ENCODE measurements around the gene BSDC1. TPM values are rescaled to one million over a fixed set of nuclear protein-coding genes. Genes with fewer than 3 reads are reported as not detected.

The BSDC1 gene
- total and polyA plus RNA-seq, 2 donors (not counting 1 experiment from before 2014, with no cell fraction given), result 42.4 to 55.5 TPM

DNA sequence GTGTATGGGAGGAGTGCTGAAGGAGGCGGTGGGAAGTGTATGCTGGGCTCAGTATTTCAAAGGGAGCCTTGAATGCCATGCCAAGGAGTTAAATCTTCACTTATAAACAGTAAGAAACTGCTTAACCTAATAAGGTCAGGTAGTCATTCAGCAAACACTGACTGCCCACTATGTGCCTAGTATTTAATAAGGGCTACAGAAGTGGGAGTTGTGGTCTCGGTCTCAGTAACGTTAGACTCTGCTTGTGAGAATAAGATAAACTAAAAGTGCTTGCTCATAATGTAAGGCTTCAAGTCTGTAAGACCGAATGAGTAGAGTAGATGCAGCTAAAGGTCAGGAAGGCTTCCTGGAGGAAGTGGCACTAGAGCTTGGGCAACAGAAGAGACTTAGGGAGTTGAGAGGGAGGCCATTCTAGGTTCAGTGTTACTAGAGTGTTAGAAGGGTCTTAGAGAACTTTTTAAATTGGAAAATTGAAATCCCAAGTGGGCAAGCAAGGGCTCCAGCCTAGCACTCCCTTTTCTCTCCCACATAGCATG is 64.2 kb downstream of the BSDC1 start:
- peaks cover 11% of the 10 kb centered on the region for H3K36me3 ChIP-seq (ENCODE audit: control insufficient read depth, insufficient read depth, low read length)
- no peaks in the 10 kb centered on the region for H3K9me3 ChIP-seq (ENCODE audit: control insufficient read depth, insufficient read depth, low read depth, low read length)
- no peaks in the 10 kb centered on the region for H4K20me1 ChIP-seq (ENCODE audit: control insufficient read depth, extremely low read depth, insufficient read depth, low read length)
- H3K4me1 ChIP-seq (ENCODE audit: control insufficient read depth, extremely low read depth, insufficient read depth, low read length), result peaks cover 2% of the 10 kb centered on the region
- no peak overlapping the region for H3K27ac ChIP-seq (ENCODE audit: insufficient read depth, low read length)
- no peaks in the 10 kb centered on the region for H3K27me3 ChIP-seq (ENCODE audit: control insufficient read depth, insufficient read depth, low read length)
- no peak for TF ChIP-seq CTCF (conservative IDR thresholded peaks at IDR 0.05 in 1 of 2, IDR thresholded peaks at IDR 0.05 in 1 of 2; ENCODE audit: low read depth in 1 of 2, low read length in 2 of 2)
- TF ChIP-seq EZH2 (IDR thresholded peaks at IDR 0.05; ENCODE audit: low read length, missing control alignments), result no peak
- H3K4me3 ChIP-seq (replicated peaks in 1 of 4; ENCODE audit: control extremely low read depth in 1 of 4, insufficient read depth in 1 of 4, low read depth in 3 of 4, low read length in 4 of 4), result no peak overlapping the region
- DNase-seq (ENCODE audit: low read depth in 2 of 2), result no peak
- H3K79me2 ChIP-seq (ENCODE audit: control insufficient read depth, insufficient read depth, low read length), result peaks cover 5% of the 10 kb centered on the region
- H3K4me2 ChIP-seq (ENCODE audit: extremely low read depth, insufficient read depth, low read length), result no peak overlapping the region
- no peak overlapping the region for H2AFZ ChIP-seq (ENCODE audit: low read length)
- H3K9ac ChIP-seq (ENCODE audit: insufficient read depth, low read length), result no peak overlapping the region

- no peaks in the 10 kb centered on the region for H4K20me1 ChIP-seq (ENCODE audit: control insufficient read depth, extremely low read depth, insufficient read depth, low read length)
- H3K79me2 ChIP-seq (ENCODE audit: control insufficient read depth, insufficient read depth, low read length), result no peaks in the 10 kb centered on the region
- no peak overlapping the region for H3K4me2 ChIP-seq (ENCODE audit: extremely low read depth, insufficient read depth, low read length)
- no peak for DNase-seq (ENCODE audit: low read depth in 2 of 2)
- no peak overlapping the region for H3K4me3 ChIP-seq (replicated peaks in 1 of 4; ENCODE audit: control extremely low read depth in 1 of 4, insufficient read depth in 1 of 4, low read depth in 3 of 4, low read length in 4 of 4)
- H3K4me1 ChIP-seq (ENCODE audit: control insufficient read depth, extremely low read depth, insufficient read depth, low read length), result no peaks in the 10 kb centered on the region
- H3K9me3 ChIP-seq (ENCODE audit: control insufficient read depth, insufficient read depth, low read depth, low read length), result no peaks in the 10 kb centered on the region
- H3K27ac ChIP-seq (ENCODE audit: insufficient read depth, low read length), result no peak overlapping the region
- H3K9ac ChIP-seq (ENCODE audit: insufficient read depth, low read length), result no peak overlapping the region
- H3K36me3 ChIP-seq (ENCODE audit: control insufficient read depth, insufficient read depth, low read length), result peaks cover 9% of the 10 kb centered on the region
- no peak overlapping the region for H2AFZ ChIP-seq (ENCODE audit: low read length)
- H3K27me3 ChIP-seq (ENCODE audit: control insufficient read depth, insufficient read depth, low read length), result no peaks in the 10 kb centered on the region
- TF ChIP-seq EZH2 (IDR thresholded peaks at IDR 0.05; ENCODE audit: low read length, missing control alignments) (no peak), CTCF (conservative IDR thresholded peaks at IDR 0.05 in 1 of 2, IDR thresholded peaks at IDR 0.05 in 1 of 2; ENCODE audit: low read depth in 1 of 2, low read length in 2 of 2) (no peak)
Observed at GRCh38 chr1:32327204-32327603, 67.0 kb downstream of the BSDC1 start.

DNA sequence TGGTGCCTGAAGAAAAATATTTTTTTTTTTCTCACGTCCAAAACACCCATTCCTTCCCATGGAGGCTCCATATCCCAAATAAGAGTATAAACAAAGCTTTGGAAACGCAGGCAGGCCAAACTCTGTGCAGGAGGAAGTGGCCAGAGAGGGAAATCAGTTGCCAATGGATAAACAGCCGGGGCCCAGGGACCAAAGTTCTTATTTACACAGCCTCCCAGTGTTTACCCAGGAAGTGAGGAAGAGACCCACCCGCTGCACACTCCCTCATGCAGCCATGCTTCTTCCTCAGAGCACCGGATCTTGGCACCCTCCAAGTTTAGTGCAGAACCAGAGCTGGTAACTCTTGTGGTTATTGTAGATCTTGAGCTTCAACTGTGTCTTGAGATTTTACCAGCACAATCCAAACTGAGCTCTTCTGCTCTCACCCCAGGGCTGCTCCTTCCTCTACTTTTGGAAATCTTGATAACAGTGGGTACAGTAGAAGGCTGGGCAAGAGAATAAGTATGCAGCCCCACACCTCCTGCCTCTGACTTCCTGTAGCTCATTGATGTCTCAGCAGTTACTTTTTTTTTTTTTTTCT is 72.4 kb downstream of the BSDC1 start:
- H3K79me2 ChIP-seq (ENCODE audit: control insufficient read depth, insufficient read depth, low read length), result no peaks in the 10 kb centered on the region
- no peaks in the 10 kb centered on the region for H4K20me1 ChIP-seq (ENCODE audit: control insufficient read depth, extremely low read depth, insufficient read depth, low read length)
- H3K36me3 ChIP-seq (ENCODE audit: control insufficient read depth, insufficient read depth, low read length), result peaks cover 1% of the 10 kb centered on the region
- H3K27me3 ChIP-seq (ENCODE audit: control insufficient read depth, insufficient read depth, low read length), result no peaks in the 10 kb centered on the region
- H3K4me3 ChIP-seq (replicated peaks in 1 of 4; ENCODE audit: control extremely low read depth in 1 of 4, insufficient read depth in 1 of 4, low read depth in 3 of 4, low read length in 4 of 4), result no peak overlapping the region
- no peak overlapping the region for H3K9ac ChIP-seq (ENCODE audit: insufficient read depth, low read length)
- DNase-seq (ENCODE audit: low read depth in 2 of 2), result no peak
- no peak for TF ChIP-seq EZH2 (IDR thresholded peaks at IDR 0.05; ENCODE audit: low read length, missing control alignments)
- TF ChIP-seq CTCF (conservative IDR thresholded peaks at IDR 0.05 in 1 of 2, IDR thresholded peaks at IDR 0.05 in 1 of 2; ENCODE audit: low read depth in 1 of 2, low read length in 2 of 2), result no peak
- H2AFZ ChIP-seq (ENCODE audit: low read length), result no peak overlapping the region
- H3K4me1 ChIP-seq (ENCODE audit: control insufficient read depth, extremely low read depth, insufficient read depth, low read length), result peaks cover 4% of the 10 kb centered on the region
- H3K9me3 ChIP-seq (ENCODE audit: control insufficient read depth, insufficient read depth, low read depth, low read length), result no peaks in the 10 kb centered on the region
- H3K27ac ChIP-seq (ENCODE audit: insufficient read depth, low read length), result no peak overlapping the region
- no peak overlapping the region for H3K4me2 ChIP-seq (ENCODE audit: extremely low read depth, insufficient read depth, low read length)

All from fibroblast of lung (primary cell).